Glutamatergic neuron (in vitro differentiated cells): Measurements from ENCODE around the gene MESP2. TPM values are rescaled to one million over a fixed set of nuclear protein-coding genes. Genes with fewer than 3 reads are reported as not detected.

Experiments used
- DNase-seq: peaks from one replicate; pipeline ENCODE4 v3.0.0; 2022
- H3K27ac Mint-ChIP-seq: one replicate; pipeline ENCODE4 v1.8.0; 2020; ENCODE audit warnings: mild to moderate bottlenecking, mixed read lengths, inconsistent platforms; ENCODE audit not compliant: unreplicated experiment
- H3K27me3 Mint-ChIP-seq: one replicate; pipeline ENCODE4 v1.8.0; 2020; ENCODE audit warnings: mild to moderate bottlenecking, moderate library complexity, mixed read lengths, inconsistent platforms; ENCODE audit not compliant: unreplicated experiment
- H3K36me3 Mint-ChIP-seq: one replicate; pipeline ENCODE4 v1.8.0; 2020; ENCODE audit warnings: mild to moderate bottlenecking, mixed read lengths, inconsistent platforms; ENCODE audit not compliant: unreplicated experiment
- H3K4me1 Mint-ChIP-seq: one replicate; pipeline ENCODE4 v1.8.0; 2020; ENCODE audit warnings: mild to moderate bottlenecking, low read depth, mixed read lengths, inconsistent platforms; ENCODE audit not compliant: unreplicated experiment
- H3K4me3 Mint-ChIP-seq: one replicate; pipeline ENCODE4 v1.8.0; 2020; ENCODE audit warnings: mild to moderate bottlenecking, mixed read lengths, inconsistent platforms; ENCODE audit not compliant: unreplicated experiment
- H3K9me3 Mint-ChIP-seq: one replicate; pipeline ENCODE4 v1.8.0; 2020; ENCODE audit warnings: mild to moderate bottlenecking, moderate library complexity, mixed read lengths, inconsistent platforms; ENCODE audit not compliant: unreplicated experiment
- total RNA-seq: library from RNA; stranded (reverse); fragmentation: NEBNext Ultra II Directional; extraction: Animal tissue kit (Norgen Biotek cat#: 25700); gene quantifications from one replicate; pipeline ENCODE4 v1.2.1, GENCODE V29; 2021; ENCODE audit not compliant: unreplicated experiment
- TF ChIP-seq, protein P1 (sequence below): fragments of 200-600 bp; sonication (generic); IDR thresholded peaks from one replicate; pipeline ENCODE4 v1.5.0; 2021; ENCODE audit not compliant: partially characterized antibody, unreplicated experiment

Gene MESP2
- total RNA-seq, 1 donor from 2014 or later, result not detected

DNA sequence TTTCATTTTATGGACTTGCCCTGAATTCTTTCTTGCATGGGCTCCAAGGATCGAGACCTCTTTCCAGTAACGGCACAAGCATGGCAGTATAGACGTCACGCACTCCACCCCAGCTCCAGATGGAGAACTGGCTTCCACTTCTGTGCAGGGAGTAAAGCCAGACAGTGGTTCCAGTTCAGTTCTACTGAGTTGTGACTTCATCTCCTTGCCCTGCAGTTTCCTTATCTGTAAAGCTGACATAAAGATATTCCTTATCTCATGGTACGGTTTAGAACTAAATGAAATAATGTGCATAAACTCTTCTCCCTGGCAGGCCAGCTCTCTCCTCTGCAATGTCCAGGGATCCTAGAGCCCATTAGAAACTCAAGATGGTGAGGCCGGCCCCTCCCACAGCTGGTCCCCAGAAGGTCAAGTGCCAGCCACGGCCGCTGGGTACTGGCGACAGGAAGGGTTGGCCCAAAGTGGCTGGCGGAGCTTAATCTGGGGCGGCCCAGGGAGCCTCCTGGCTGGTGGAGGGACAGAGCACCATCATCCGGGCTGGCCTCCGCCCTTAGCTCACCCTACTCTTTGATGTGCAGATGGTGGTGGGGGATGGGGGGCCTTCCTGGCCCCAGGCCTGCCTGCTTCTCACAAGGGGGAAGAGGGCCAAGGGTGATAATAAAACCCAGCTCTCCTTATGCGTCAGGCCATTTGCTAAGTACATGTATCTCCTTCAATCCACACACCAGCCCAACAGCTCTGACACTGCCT, 7.2 kb downstream of the MESP2 start:
- Mint-ChIP-seq H3K36me3 (peaks cover 9% of the 10 kb centered on the region), H3K27ac (no peak overlapping the region), H3K4me3 (no peak overlapping the region), H3K27me3 (peaks cover 6% of the 10 kb centered on the region), H3K9me3 (peaks cover 5% of the 10 kb centered on the region), H3K4me1 (no peaks in the 10 kb centered on the region)
- DNase-seq, result no peak
- TF ChIP-seq, protein P1, sequence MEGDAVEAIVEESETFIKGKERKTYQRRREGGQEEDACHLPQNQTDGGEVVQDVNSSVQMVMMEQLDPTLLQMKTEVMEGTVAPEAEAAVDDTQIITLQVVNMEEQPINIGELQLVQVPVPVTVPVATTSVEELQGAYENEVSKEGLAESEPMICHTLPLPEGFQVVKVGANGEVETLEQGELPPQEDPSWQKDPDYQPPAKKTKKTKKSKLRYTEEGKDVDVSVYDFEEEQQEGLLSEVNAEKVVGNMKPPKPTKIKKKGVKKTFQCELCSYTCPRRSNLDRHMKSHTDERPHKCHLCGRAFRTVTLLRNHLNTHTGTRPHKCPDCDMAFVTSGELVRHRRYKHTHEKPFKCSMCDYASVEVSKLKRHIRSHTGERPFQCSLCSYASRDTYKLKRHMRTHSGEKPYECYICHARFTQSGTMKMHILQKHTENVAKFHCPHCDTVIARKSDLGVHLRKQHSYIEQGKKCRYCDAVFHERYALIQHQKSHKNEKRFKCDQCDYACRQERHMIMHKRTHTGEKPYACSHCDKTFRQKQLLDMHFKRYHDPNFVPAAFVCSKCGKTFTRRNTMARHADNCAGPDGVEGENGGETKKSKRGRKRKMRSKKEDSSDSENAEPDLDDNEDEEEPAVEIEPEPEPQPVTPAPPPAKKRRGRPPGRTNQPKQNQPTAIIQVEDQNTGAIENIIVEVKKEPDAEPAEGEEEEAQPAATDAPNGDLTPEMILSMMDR, result no peak

DNA sequence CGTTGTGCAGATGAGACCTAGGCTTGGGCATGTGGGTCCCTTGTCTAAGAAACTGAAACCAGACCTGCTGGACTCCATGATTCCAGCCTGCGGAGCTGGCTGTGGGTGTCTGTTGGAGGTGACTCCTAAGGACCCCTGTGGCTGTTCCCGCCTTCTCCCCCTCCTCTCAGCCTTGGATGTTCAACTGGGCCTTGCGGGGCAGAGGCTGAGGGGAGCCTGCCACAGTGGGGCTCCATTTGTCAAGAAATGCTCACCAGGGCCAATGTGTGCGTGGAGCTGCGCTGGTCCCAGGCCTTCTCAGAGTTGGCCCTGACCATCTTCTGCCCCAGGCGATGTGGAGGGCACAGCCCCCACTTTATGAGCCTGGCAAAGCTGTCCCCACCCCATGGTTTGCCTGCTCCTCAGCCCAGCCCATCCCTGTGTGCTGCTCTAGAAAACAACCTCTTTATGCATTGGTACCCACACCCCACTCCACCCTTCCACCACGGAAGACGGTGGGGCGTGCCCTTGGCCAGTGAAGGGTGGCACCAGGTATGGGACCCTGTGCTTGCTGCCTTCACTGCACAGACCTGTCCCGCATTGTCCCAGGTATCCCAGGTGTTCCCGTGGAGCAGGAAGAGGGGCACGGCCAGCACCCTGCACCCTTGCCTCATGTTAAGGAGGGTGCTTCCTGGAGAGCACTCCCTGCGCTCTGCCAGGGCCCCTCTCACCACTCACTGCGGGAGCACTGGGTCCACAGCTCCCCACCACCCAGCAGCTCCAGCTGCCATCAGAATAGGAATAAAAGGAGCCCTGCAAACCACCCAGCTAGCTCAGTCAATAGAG, 7.9 kb downstream of the MESP2 start:
- H3K27me3 Mint-ChIP-seq, result peaks cover 6% of the 10 kb centered on the region
- peaks cover 10% of the 10 kb centered on the region for H3K36me3 Mint-ChIP-seq
- no peak for DNase-seq
- TF ChIP-seq, protein P1, result no peak
- no peak overlapping the region for H3K4me3 Mint-ChIP-seq
- H3K27ac Mint-ChIP-seq, result no peak overlapping the region
- no peaks in the 10 kb centered on the region for H3K4me1 Mint-ChIP-seq
- peaks cover 5% of the 10 kb centered on the region for H3K9me3 Mint-ChIP-seq

DNA sequence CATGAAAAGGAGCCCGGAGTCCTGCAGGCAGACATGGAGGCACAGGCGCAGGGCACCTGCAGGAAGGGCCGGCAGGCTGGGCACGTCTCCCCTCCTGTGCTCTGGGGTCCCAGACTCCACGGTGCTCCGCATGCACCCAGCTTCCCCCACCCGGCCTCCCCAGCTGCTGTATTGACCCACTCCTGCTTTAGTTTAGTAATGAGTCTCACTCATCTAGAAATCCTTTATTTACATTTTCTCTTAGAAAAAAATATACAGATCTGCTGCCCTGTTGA, 8.5 kb downstream of the MESP2 start:
- Mint-ChIP-seq H3K36me3 (peaks cover 10% of the 10 kb centered on the region), H3K4me1 (no peaks in the 10 kb centered on the region), H3K27me3 (peaks cover 6% of the 10 kb centered on the region), H3K4me3 (no peak overlapping the region), H3K27ac (no peak overlapping the region), H3K9me3 (peaks cover 7% of the 10 kb centered on the region)
- TF ChIP-seq, protein P1, result no peak
- no peak for DNase-seq

DNA sequence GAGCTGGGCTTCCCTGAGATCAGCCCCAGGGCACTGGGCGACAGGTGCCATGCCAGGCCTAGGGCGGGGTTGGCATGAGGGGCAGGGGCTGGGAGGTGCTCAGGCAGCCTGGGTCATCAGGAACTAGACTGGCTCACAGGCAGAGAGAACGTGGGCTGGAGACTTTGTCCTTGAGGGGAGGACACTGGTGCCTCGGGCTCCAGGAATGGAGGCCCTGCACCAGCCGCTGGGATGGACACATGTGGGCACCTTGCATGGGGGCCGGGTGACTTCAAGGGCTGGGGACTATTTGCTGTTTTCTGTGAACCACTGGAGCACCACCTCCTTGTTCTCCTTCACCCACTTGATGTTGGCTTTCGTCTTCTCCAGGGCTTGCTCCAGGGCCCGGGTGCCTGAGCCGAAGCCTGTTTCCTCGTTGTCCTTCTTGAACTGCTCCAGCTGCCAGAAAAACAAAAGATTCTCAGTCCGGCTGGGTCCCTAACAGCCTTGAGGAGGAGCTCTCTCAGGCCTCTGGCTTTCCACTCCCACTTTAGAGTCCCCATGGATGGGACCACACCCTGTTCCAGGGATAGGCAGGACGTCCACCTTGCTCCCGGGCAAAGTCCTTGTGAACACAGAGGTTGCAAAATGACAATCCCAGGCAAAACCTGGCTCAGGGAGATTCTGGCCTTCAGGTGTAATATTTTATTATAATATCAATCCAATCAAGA, 9.1 kb downstream of the MESP2 start:
- Mint-ChIP-seq H3K4me1 (no peaks in the 10 kb centered on the region), H3K27me3 (peaks cover 6% of the 10 kb centered on the region), H3K36me3 (peaks cover 10% of the 10 kb centered on the region), H3K9me3 (peaks cover 7% of the 10 kb centered on the region), H3K27ac (no peak overlapping the region), H3K4me3 (no peak overlapping the region)
- no peak for DNase-seq
- TF ChIP-seq, protein P1, result no peak
